Melanocyte of skin (primary cell): ENCODE data around the gene LRRC47. TPM values are rescaled to one million over a fixed set of nuclear protein-coding genes. Genes with fewer than 3 reads are reported as not detected.

Experiments used
- small RNA-seq, 2 donors: library from RNA; depleted of rRNA; stranded (forward); fragments of <200 nt; gene quantifications; one replicate each; pipeline ENCODE3, GENCODE V24; 2012
- total RNA-seq, 2 donors: library from RNA; depleted of rRNA; stranded (reverse); fragments of >200 nt; gene quantifications; 2 replicates each; pipeline ENCODE4 v1.2.3, GENCODE V29; 2012

The LRRC47 gene
- 10 to 100 TPM; 25.1 to 37.3 TPM for total RNA-seq

DNA sequence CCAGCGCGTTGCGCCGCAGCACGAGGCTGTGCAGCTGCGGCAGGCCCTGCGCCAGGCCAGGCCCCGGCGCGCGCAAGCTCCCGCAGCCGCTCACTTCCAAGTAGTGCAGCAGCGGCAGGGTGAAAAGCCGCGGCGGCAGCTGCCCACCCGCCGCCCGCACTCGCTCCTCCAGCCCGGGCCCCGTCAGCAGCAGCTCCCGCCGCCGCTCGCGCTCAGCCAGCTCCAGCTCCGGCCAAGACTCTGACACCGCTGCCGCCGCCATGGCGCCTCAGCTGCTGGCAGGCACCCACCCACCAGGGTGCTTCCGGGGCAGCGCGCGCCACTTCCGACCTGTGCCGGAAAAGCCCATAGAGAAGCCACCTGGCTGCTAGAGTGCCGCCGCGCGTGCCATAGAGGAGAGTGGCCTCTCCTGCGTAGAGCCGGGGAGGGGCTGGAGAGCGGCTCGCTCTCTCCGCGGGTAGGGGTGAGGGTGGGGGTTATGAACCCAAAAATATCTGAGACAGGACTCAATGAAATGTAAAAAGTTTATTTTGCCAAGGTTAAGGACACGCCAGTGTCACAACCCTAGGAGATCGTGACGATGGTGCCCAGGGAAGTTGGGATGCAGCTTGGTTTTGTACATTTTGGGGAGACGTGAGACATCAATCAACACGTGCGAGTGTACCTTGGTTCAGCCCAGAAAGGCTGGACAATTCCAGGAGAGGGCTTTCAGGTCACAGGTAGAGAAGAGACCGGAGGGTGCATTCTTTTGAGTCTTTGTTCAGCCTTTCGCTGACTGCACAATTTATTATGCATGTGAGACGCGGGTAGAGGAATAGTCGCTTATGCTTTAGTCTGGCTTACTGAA lies at the start of gene LRRC47:
TSS of gene LRRC47 (minus strand) at position 284 of the 847 bp plus-strand sequence. CDS start at position 262, 22 bp downstream.

DNA sequence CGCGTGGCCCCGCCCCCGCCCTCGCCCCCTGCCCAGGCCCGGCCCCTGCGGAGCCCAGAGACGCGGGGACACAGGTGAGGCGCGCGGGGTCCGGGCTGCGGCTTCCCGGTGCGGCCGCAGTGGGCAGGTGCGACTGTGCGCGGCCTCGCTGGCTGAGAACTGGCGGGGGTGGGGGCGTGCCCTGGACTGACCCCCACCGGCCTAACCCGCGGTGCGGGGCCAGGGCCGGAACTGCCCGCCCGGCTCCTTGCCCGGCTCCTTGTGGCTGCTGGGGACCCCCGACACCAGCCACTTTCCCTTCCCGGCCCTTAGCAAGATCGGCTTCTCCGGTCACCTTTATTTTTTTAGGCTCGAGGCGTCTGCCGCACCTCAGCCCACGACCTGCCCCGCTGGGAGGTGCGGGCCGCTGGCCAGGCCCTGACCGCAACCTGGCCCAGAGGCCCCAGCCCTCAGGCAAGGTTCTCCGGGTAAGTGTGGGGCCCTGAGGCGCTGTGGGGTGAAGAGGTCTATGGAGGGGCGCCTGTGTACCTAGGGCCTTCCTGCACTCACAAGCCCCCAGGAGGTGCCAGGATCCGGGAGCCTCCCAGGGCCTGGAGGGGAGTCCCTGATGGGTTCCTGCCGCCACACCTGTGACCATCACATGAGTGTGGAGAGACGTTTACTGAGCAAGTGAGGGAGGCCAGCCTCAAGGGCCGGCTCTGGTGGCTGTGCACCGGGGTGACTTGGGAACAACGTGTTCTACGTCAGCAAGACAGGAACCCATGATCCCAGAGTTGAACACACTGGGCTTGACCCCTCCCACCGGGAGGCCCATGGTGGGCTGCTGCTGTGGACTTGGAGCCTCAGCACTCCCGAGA lies 23.4 kb downstream of the LRRC47 start, which contains the start of gene SMIM1:
TSS of gene SMIM1 (plus strand) at position 35 of the 857 bp plus-strand sequence. CDS start 2,625 bp downstream, outside the sequence.

DNA sequence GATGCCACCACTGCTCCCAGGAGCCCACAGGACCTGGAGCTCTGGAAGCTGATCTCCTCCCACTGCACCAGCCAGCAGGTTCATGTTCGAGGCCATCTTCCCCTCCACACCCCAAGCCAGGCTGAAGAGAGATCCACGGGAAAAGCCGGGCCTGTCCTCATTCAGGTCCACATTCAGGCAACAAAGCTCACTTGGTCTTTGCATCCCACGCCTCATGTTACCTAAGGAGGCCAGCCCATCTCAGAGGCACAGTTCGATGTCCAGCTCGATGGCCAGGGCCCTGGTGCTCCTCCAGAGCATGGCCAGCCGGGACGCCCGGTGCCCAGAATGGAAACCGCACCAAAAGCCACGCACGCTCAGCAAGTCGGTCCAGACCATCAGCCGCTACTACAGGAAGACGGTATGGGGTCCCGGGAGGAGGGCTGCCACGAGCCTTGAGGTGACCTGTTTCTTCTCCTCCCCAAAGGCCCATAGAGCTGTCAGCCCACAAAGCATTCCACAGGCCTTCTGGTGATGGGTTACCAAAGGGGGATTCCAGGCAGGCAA lies 43.8 kb downstream of the LRRC47 start, which contains the start of gene CCDC27:
TSS of gene CCDC27 (plus strand) at position 51 of the 546 bp plus-strand sequence. CDS start at position 83, 32 bp downstream.

Small RNA genes within 50 kb of the gene (small RNA-seq; reads per million reads assigned to genes)
- gene RF02197 (0 reads per million in 2 donors), gene RN7SL574P (0 to 0.26 reads per million in 2 donors)

Other genes with a start within 250 kb of the LRRC47 start
- 1 to 10 TPM in 1 of 2 donors, under 1 TPM in 1; 1.00 to 1.7 TPM for gene MEGF6, start 185.0 kb downstream of the LRRC47 start, total RNA-seq
- 10 to 100 TPM; 11.3 to 13.4 TPM for gene TPRG1L, start 171.5 kb downstream of the LRRC47 start, total RNA-seq
- gene WRAP73, start 146.4 kb downstream of the LRRC47 start, total RNA-seq = 10 to 100 TPM in 1 of 2 donors, 1 to 10 TPM in 1; 10.0 to 13.3 TPM
- gene TP73, start 144.0 kb downstream of the LRRC47 start, total RNA-seq = under 1 TPM in 1 of 2 donors, not detected in 1; under 0.01 TPM
- gene CCDC27, start 44.0 kb downstream of the LRRC47 start, total RNA-seq = not detected
- 1 to 10 TPM; 1.4 to 3.3 TPM for gene SMIM1, start 23.7 kb downstream of the LRRC47 start, total RNA-seq
- 10 to 100 TPM; 18.9 to 23.0 TPM for gene CEP104, start 60.7 kb upstream of the LRRC47 start, total RNA-seq
- 10 to 100 TPM; 10.3 to 14.5 TPM for gene DFFB, start 61.0 kb upstream of the LRRC47 start, total RNA-seq
- 10 to 100 TPM; 18.6 to 33.0 TPM for gene C1orf174, start 103.8 kb upstream of the LRRC47 start, total RNA-seq